Liver (tissue), 9 donors: ENCODE measurements around the gene CXCR3. TPM values are rescaled to one million over a fixed set of nuclear protein-coding genes. Genes with fewer than 3 reads are reported as not detected.

ENCODE experiments used
- DNase-seq: peaks from one replicate; pipeline ENCODE4 v3.0.0-alpha.2; 2017; ENCODE audit warnings: low spot score
- H3K27ac ChIP-seq, 2 donors: one replicate each; pipeline ENCODE4 v1.7.0; 2013; ENCODE audit warnings: inconsistent platforms in 2 of 2, low read length in 2 of 2, control low read depth in 1 of 2, low read depth in 1 of 2, mild to moderate bottlenecking in 1 of 2
- H3K27me3 ChIP-seq, 4 donors: one replicate each; pipeline versions ENCODE4 v1.6.1 to v1.7.0; 2013; ENCODE audit warnings: low read length in 3 of 4, inconsistent platforms in 1 of 4, mild to moderate bottlenecking in 1 of 4, moderate library complexity in 1 of 4; ENCODE audit not compliant: control insufficient read depth in 4 of 4, insufficient read depth in 4 of 4
- H3K36me3 ChIP-seq, 4 donors: one replicate each; pipeline versions ENCODE4 v1.6.1 to v1.7.0; 2013; ENCODE audit warnings: low read length in 3 of 4, mild to moderate bottlenecking in 3 of 4, low read depth in 1 of 4, moderate library complexity in 1 of 4; ENCODE audit not compliant: control insufficient read depth in 4 of 4, insufficient read depth in 3 of 4
- H3K4me1 ChIP-seq, 4 donors: one replicate each; pipeline versions ENCODE4 v1.6.1 to v1.7.0; 2013; ENCODE audit warnings: low read length in 3 of 4, mild to moderate bottlenecking in 3 of 4, moderate library complexity in 1 of 4; ENCODE audit not compliant: control insufficient read depth in 4 of 4, insufficient read depth in 4 of 4
- H3K4me3 ChIP-seq, 3 donors: one replicate each; pipeline versions ENCODE4 v1.6.1 to v1.7.0; 2013; ENCODE audit warnings: low read length in 3 of 3, control low read depth in 1 of 3, low read depth in 1 of 3, mild to moderate bottlenecking in 1 of 3
- H3K9ac ChIP-seq, 2 donors: one replicate each; pipeline ENCODE4 v1.7.0; 2013; ENCODE audit warnings: low read length in 2 of 2, mild to moderate bottlenecking in 2 of 2, moderate library complexity in 2 of 2, control low read depth in 1 of 2, low read depth in 1 of 2
- H3K9me3 ChIP-seq, 4 donors: one replicate each; pipeline versions ENCODE4 v1.6.1 to v1.7.0; 2013; ENCODE audit warnings: low read length in 3 of 4; ENCODE audit not compliant: control insufficient read depth in 4 of 4
- ATF3 ChIP-seq: IDR thresholded peaks from 2 replicates; pipeline ENCODE4 v1.6.1; 2016; ENCODE audit warnings: antibody characterized with exemption
- CTCF ChIP-seq: fragments of 150-350 bp; IDR thresholded peaks from 2 replicates; pipeline ENCODE4 v1.5.1; 2017; ENCODE audit warnings: improper control_type of control experiment, low read depth, low read length; ENCODE audit not compliant: missing input control
- EGR1 ChIP-seq, 2 donors: IDR thresholded peaks; 2 replicates each; pipeline ENCODE4 v1.6.1; 2016 to 2018; ENCODE audit warnings: antibody characterized with exemption in 2 of 2, low read depth in 2 of 2
- FOXA1 ChIP-seq: IDR thresholded peaks from 2 replicates; pipeline ENCODE4 v1.6.1; 2016; ENCODE audit warnings: antibody characterized with exemption
- HNF4A ChIP-seq, 2 donors: conservative IDR thresholded peaks; 2 replicates each; pipeline ENCODE4 v1.6.1; 2016; ENCODE audit warnings: antibody characterized with exemption in 2 of 2, mild to moderate bottlenecking in 2 of 2
- HNF4G ChIP-seq: IDR thresholded peaks from 2 replicates; pipeline ENCODE4 v1.6.1; 2016; ENCODE audit warnings: antibody characterized with exemption
- JUND ChIP-seq, 2 donors: IDR thresholded peaks; 2 replicates each; pipeline ENCODE4 v1.6.1; 2016; ENCODE audit warnings: antibody characterized with exemption in 2 of 2
- MAX ChIP-seq: IDR thresholded peaks from 2 replicates; pipeline ENCODE4 v1.6.1; 2016; ENCODE audit warnings: antibody characterized with exemption
- NR2F2 ChIP-seq: IDR thresholded peaks from 2 replicates; pipeline ENCODE4 v1.6.1; 2016; ENCODE audit warnings: antibody characterized with exemption
- RAD21 ChIP-seq, 2 donors: IDR thresholded peaks; 2 replicates each; pipeline ENCODE4 v1.6.1; 2016; ENCODE audit warnings: antibody characterized with exemption in 2 of 2, mild to moderate bottlenecking in 2 of 2
- REST ChIP-seq: IDR thresholded peaks from 2 replicates; pipeline ENCODE4 v1.6.1; 2016; ENCODE audit warnings: antibody characterized with exemption, mild to moderate bottlenecking
- RXRA ChIP-seq, 2 donors: IDR thresholded peaks; 2 replicates each; pipeline ENCODE4 v1.6.1; 2017 to 2018; ENCODE audit warnings: antibody characterized with exemption in 2 of 2, mild to moderate bottlenecking in 1 of 2
- SP1 ChIP-seq: IDR thresholded peaks from 2 replicates; pipeline ENCODE4 v1.6.1; 2018; ENCODE audit warnings: antibody characterized with exemption, mild to moderate bottlenecking
- TAF1 ChIP-seq: conservative IDR thresholded peaks from 2 replicates; pipeline ENCODE4 v1.6.1; 2016; ENCODE audit warnings: antibody characterized with exemption, mild to moderate bottlenecking
- YY1 ChIP-seq: IDR thresholded peaks from 2 replicates; pipeline ENCODE4 v1.6.1; 2016; ENCODE audit warnings: antibody characterized with exemption, mild to moderate bottlenecking
- ZBTB33 ChIP-seq: IDR thresholded peaks from 2 replicates; pipeline ENCODE4 v1.6.1; 2016; ENCODE audit warnings: antibody characterized with exemption
- WGBS: extraction: QIAGEN DNeasy Blood & Tissue Kit; methylation state at CpG from one replicate; pipeline ENCODE4 v1.1.7; 2013; 5-methylcytosine and 5-hydroxymethylcytosine counted together
- polyA plus RNA-seq, 2 donors: library from polyadenylated mRNA; stranded (reverse) in 1 of 2; unstranded in 1 of 2; fragments of 200-250 nt in 1 of 2; fragments of >200 nt in 1 of 2; fragmentation: Nextera tagmentation in 1 of 2; extraction: Ambion mirVana in 1 of 2; gene quantifications; one replicate each; pipeline versions ENCODE4 v1.2.1 to v1.2.3, GENCODE V29; 2013 to 2015
- total RNA-seq, 2 donors: library from RNA; depleted of rRNA; stranded (reverse); fragments of >200 nt; gene quantifications; one replicate each; pipeline ENCODE4 v1.2.3, GENCODE V29; 2014
- donor health status: healthy.
- donor health status: healthy.
- donor health status: healthy.
- donor health status: healthy.
- donor health status: healthy.

CXCR3 gene
- total and polyA plus RNA-seq, 4 donors, result 0.25 to 0.27 (median 0.25) TPM; not detected in 1

- WGBS, result 94% methylated on average over 4 of the region's 4 CpGs
- H3K9me3 ChIP-seq, result no peaks in the 10 kb centered on the region
- no peak overlapping the region for H3K27ac ChIP-seq
- TF ChIP-seq CTCF, result no peak
- DNase-seq, result no peak
- H3K4me3 ChIP-seq, result no peak overlapping the region
- no peaks in the 10 kb centered on the region for H3K27me3 ChIP-seq
- no peaks in the 10 kb centered on the region for H3K36me3 ChIP-seq
- H3K4me1 ChIP-seq, result peaks cover 0 to 3% (median 0%) of the 10 kb centered on the region in 4 donors
- H3K9ac ChIP-seq, result no peak overlapping the region
These were observed 21.7 kb upstream of the CXCR3 start for GRCh38 chrX:71640002-71640401.

- TF ChIP-seq EGR1 (IDR thresholded peaks at IDR 0.05; ENCODE audit: low read depth in 2 of 2), result no peak
- TF ChIP-seq MAX, result no peak
- no peak for TF ChIP-seq CTCF
- TF ChIP-seq HNF4G, result no peak
- TF ChIP-seq REST, result no peak
- no peak for TF ChIP-seq HNF4A (conservative IDR thresholded peaks at IDR 0.05)
- TF ChIP-seq SP1, result no peak
- TF ChIP-seq FOXA1, result no peak
- TF ChIP-seq YY1, result no peak
- no peak for TF ChIP-seq RAD21 (IDR thresholded peaks at IDR 0.05)
- no peak for TF ChIP-seq RXRA (IDR thresholded peaks at IDR 0.05)
- TF ChIP-seq JUND (IDR thresholded peaks at IDR 0.05), result no peak
- no peak for TF ChIP-seq TAF1
- no peak for TF ChIP-seq ZBTB33
- TF ChIP-seq ATF3, result no peak
- TF ChIP-seq NR2F2, result no peak
- H3K4me1 ChIP-seq, result peaks cover 0 to 3% (median under 1%) of the 10 kb centered on the region in 4 donors
- H3K9ac ChIP-seq, result no peak overlapping the region
- H3K36me3 ChIP-seq, result no peaks in the 10 kb centered on the region
- no peaks in the 10 kb centered on the region for H3K9me3 ChIP-seq
- 82% methylated on average over 4 of the region's 4 CpGs for WGBS
- H3K27me3 ChIP-seq, result no peaks in the 10 kb centered on the region
- H3K4me3 ChIP-seq, result no peak overlapping the region
- no peak overlapping the region for H3K27ac ChIP-seq
- DNase-seq, result no peak
These were observed 20.1 kb upstream of the CXCR3 start for GRCh38 chrX:71638409-71638808.
